Measurements from ENCODE around the gene HIRA.

GRCh38 chr22:19331474-19331873, 100.1 kb downstream of the HIRA start:
- TF ChIP-seq CTCF (IDR thresholded peaks at IDR 0.05) (no peak), POLR2A (IDR thresholded peaks at IDR 0.05) (no peak)
